GM12891 (cell line): Measurements from ENCODE around the gene DMXL2.
A peak's percentile ranks its signal among the peaks of the same experiment; 100 is the strongest.

Source experiments
- DNase-seq: peaks from one replicate; pipeline ENCODE4 v3.0.0; 2011; ENCODE audit warnings: low spot score; ENCODE audit not compliant: insufficient read length
- FAIRE-seq: peaks from 2 replicates; lab custom pipeline; 2011; peaks lifted over from hg19 to GRCh38; lab: Jason Lieb, UNC
- PAX5 ChIP-seq: IDR thresholded peaks from 2 replicates; pipeline ENCODE4 v1.6.1; 2011; ENCODE audit warnings: low read length, moderate library complexity, mild to moderate bottlenecking; ENCODE audit not compliant: insufficient read depth, severe bottlenecking
- POLR2A ChIP-seq: IDR thresholded peaks from 2 replicates; pipeline ENCODE4 v1.6.1; 2011; ENCODE audit warnings: low read depth, low read length, control low read depth
- POLR2AphosphoS5 ChIP-seq: IDR thresholded peaks from 2 replicates; pipeline ENCODE4 v1.6.1; 2011; ENCODE audit warnings: low read depth, low read length, control low read depth
- POU2F2 ChIP-seq: IDR thresholded peaks from 2 replicates; pipeline ENCODE4 v1.6.1; 2011; ENCODE audit warnings: low read depth, mild to moderate bottlenecking, control low read depth, low read length, moderate library complexity
- SPI1 ChIP-seq: IDR thresholded peaks from 2 replicates; pipeline ENCODE4 v1.6.1; 2011; ENCODE audit warnings: low read depth, low read length, control low read depth
- TAF1 ChIP-seq: IDR thresholded peaks from 2 replicates; pipeline ENCODE4 v1.6.1; 2011; ENCODE audit warnings: low read depth, low read length, control low read depth

The DMXL2 gene

DNA sequence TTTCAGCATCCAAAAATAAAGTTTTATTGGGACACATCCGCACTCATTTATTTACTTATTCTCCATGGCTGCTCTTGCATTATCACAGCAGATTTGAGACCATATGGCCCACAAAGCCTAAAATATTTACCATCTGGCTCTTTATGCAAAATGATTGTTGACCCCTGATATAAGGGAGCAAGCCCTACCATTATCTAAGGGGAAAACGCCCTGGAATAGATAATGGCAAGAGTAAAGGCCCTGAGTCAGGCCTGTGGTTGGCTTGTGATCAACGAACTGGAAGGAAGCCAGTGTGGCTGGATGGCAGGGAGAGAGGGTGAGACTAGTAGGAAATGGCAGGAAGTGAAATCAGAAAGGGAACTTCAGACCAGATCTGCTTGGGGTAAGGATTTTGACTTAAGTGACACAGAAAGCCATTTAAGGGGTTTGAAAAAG is 24.6 kb upstream of the DMXL2 start:
- no peak for DNase-seq
- no peak for TF ChIP-seq POLR2AphosphoS5
- no peak for TF ChIP-seq TAF1
- FAIRE-seq = no peak

DNA sequence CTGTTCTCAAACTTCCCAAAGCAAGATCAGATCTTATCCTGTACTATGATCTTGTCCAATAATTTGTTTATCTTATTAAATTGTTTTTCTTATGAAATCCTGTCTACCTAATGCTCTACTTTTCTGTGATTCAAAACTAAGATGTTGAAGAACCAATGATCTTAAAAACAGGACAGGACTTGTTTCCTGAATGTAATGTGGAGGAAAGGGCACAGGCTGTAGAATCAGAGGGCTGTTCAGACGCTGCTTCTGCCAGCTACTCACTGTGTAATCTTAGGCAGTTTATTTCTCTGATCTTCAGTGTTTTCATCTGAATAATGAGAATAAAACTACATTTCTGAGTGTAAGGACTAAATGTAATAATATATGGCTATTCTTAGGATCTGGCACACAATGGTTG is 20.1 kb upstream of the DMXL2 start:
- FAIRE-seq (no peak), DNase-seq (no peak)
- no peak for TF ChIP-seq PAX5
- TF ChIP-seq POLR2A = no peak
- no peak for TF ChIP-seq POU2F2
- no peak for TF ChIP-seq TAF1
- no peak for TF ChIP-seq POLR2AphosphoS5
- TF ChIP-seq SPI1 = no peak

DNA sequence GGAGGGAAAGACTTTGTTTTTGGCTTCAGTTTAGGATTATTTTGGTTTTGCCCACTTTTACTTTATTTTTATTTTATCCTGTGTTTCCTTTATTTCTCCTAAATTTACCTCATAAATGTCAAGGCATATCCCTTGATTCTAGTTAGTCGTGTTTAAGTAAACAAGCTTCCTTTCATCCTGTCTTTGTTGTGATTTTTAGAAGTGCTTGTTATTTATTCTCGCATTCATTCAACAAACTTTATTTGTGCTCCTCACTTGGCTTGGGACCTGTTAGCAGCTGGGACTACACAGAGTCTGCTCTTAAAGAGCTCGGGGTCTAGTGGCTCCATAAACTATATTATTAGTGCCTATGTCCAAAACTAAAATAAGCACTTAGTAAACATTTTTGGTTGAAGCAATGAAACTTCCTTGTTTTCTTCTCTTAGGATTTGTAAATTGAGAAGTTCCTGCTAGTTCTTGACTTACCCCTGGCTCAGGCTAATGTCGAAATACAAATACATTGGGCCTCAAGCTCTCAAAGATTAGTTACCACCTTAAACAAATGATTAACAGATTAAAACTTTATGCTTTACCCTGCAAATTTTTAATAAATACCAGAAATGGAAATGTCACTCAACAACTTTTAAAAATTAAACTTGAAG is 19.0 kb upstream of the DMXL2 start:
- no peak for FAIRE-seq
- TF ChIP-seq POLR2AphosphoS5 (no peak), SPI1 (no peak), POU2F2 (no peak), PAX5 (no peak)
- DNase-seq = no peak

DNA sequence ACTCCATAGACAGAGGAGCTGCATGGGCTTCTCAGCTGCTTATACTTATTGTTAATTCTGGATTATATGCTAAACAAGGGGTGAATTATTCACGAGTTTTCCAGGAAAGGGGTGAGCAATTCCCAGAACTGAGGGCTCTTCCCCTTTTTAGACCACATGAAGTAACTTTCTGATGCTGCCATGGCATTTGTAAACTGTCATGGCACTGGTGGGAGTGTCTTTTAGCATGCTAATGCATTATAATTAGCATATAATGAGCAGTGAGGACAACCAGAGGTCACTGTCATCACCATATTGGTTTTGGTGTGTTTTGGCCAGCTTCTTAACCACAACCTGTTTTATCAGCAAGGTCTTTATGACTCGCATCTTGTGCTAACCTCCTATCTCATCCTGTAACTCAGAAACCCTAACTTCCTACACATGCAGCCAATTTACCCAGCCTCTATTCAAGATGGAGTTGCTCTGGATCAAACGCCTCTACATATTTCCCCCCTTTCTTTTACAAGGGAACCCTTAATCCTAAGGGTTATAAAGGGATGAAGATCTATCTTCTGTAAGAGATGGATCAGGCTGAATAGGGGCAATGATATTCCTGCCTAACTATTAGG is 12.1 kb upstream of the DMXL2 start:
- FAIRE-seq (peak; percentile 26), DNase-seq (no peak)
- TF ChIP-seq SPI1 (peak; percentile 36; the same call in 1 of the 2 replicates), PAX5 (no peak)

DNA sequence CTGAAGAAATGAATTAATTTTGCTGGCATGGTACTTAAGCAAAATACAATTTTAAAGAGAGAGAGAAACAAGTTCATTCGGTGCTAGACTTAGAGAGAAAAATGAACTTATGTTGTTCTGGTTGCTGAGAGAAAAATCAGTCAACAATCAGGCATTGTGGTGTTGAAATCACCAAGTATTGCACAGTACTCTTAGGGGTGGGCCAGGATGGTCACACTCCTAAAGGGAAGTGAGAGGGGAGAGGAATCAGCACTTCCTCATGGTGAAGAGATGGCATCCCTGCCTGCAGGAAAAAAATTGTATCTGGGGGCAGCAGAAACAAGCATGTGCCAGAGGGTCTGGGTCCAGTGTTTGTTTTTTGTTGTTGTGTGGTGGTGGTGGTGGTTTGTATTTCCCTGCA is 7.0 kb upstream of the DMXL2 start:
- DNase-seq = no peak
- peak; percentile 76 for TF ChIP-seq SPI1
- TF ChIP-seq POU2F2 = no peak
- TF ChIP-seq POLR2AphosphoS5 = no peak
- TF ChIP-seq POLR2A = no peak
- no peak for TF ChIP-seq PAX5
- TF ChIP-seq TAF1 = no peak
- FAIRE-seq = peak; percentile 9

DNA sequence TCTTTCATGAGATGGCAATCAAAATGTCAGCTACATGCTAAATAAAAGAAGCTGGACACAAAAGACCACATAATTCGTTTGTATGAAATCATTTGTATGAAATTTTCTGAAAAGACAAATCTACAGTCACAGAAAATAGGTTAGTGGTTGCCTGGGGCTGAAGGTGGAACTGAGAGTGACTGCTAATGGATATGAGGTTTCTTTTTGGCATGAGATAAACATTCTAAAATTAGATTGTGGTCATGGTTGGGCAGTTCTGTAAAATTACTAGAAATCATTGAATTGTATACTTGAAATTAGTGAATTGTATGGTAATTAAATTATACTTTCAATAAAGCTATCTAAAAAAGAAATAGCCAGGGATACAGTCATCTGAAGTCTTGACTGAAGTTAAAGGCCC is 2.7 kb upstream of the DMXL2 start:
- peak; percentile 74 for FAIRE-seq
- 0 out of 2 replicates have a peak, but pooled peaks have one; percentile 17 for TF ChIP-seq POU2F2
- TF ChIP-seq PAX5 = peak; percentile 92
- peak; percentile 92 for TF ChIP-seq SPI1
- no peak for TF ChIP-seq POLR2A
- no peak for DNase-seq

DNA sequence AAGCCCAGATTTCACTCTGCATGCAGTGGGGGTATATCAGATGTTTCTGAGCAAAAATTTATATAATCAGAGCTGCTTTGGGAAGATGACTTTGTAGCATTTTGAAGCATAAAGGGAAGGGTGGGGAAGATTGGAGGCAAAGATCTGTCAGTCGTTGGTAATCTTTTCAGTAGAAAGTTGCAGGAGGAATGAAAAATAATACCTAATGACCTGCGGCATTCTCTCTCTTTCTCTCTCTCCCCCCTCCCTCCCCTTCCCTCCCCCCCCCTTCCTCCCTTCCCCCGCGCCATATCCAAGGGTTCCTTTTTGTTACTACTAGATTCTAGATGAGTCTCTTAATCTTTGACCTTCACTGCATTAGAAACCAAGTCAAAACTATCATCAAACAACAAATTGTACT is 1.5 kb upstream of the DMXL2 start:
- no peak for FAIRE-seq
- TF ChIP-seq POU2F2 (no peak), TAF1 (no peak), SPI1 (no peak), POLR2AphosphoS5 (no peak), POLR2A (no peak), PAX5 (no peak)

DNA sequence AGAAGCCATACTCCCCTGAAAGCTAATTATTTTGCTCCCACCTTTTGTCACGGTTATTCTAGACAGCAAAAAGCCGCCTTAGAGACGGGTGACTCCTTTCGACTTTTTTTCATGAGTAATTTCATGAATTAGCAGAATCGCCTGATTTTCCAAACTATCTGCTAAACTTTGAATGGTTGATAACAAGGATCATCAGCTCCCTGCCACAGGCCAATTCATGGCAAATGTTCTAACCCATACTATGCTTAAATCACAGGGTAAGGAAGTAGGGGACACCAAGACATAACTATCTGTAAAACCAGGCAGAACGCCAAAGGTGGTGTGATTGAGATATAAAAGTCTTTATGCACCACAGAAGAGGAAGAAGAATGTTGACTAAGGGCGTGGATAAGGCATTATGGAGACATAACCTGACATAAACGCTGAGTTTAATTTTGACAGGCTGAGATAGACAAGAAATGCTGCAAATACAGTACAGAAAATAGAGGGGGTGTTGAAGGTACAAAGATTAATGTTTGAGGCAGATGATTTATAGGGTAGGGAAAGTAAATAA is 891 bp upstream of the DMXL2 start:
- DNase-seq (no peak), FAIRE-seq (peak; percentile 62)
- no peak for TF ChIP-seq SPI1
- TF ChIP-seq POLR2A = no peak
- no peak for TF ChIP-seq TAF1
- no peak for TF ChIP-seq PAX5
- TF ChIP-seq POU2F2 = no peak
- TF ChIP-seq POLR2AphosphoS5 = no peak

More for the DNA sequence above, 1.5 kb upstream of the DMXL2 start:
- no peak for DNase-seq

DNA sequence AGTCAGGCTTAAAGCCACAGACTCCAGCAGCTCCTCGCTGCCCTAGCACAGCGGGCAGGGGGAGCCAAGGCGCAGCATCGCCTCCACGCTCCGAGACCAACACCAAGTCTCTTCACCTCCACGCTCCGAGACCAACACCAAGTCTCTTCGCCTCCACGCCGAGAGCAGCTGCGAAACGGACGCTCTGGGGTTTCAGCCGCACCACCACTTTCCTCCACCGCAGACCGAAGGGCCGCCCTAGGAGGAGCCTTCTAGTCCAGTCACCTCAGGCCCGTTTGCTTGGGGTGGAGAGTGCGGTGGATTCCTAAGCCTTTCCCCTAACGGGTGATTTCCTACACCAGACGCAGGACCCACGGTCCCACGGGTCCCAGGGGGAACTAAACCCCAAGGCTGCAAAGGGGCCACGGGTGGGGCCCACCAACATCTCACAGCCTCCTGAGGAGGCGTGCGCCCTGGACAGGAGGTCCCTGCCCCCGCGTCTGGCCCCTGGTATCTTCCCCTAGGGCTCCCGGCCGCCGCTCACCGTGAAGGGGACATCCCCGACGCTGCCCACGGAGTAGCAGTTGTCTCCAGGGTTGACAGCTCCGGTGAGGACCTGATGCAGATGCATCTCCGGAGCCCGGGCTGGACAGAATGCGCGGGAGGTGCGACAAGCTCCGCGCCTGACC is 501 bp downstream of the DMXL2 start:
- 0 out of 2 replicates have a peak, but pooled peaks have one; percentile 32 for TF ChIP-seq TAF1
- TF ChIP-seq SPI1 = no peak
- no peak for TF ChIP-seq PAX5
- peak; percentile 58; the same call in 1 of the 2 replicates for TF ChIP-seq POLR2AphosphoS5
- peak; percentile 59; the same call in 1 of the 2 replicates for TF ChIP-seq POLR2A
- 0 out of 2 replicates have a peak, but pooled peaks have one; percentile 21 for TF ChIP-seq POU2F2
- peak; percentile 78 for FAIRE-seq
- DNase-seq = peak; percentile 7

DNA sequence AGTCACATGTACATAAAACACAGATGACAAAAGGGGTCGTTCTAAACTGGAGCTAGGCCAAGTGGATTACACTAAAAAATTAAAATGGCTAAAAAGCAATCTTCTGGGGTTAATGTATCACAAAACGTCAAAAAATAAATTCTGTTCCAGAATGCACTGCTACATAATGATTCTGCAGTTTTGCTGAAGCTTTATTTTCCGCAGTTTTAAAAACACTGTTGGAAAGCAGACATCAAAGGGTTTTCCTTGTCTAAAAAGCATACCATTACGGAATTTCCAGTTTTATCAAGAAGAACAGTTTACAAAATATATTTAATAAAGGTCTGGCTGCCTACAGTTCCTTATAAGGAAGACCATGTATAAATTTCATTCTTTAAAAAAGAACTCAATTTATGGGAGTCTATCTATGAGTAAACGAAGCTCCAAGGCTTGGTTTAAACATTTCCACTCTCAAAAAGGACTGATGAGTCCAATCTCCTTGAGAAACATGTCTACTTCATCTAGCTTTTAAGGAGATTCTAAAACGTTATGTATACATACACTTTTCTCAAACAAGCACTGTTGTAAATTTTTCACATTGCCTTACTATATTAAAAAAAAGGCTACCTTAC is 1.3 kb downstream of the DMXL2 start:
- FAIRE-seq (no peak), DNase-seq (no peak)
- TF ChIP-seq SPI1 (no peak), POLR2A (no peak), POLR2AphosphoS5 (no peak), POU2F2 (no peak)
